ENCODE results near the gene CDH20.
"Not testable (repeated sequence)": the region's sequence is repeated elsewhere in the genome, so short reads cannot be mapped to it uniquely, and the experiment has no call there.

CDH20 gene

GRCh38 chr18:61350578-61350977 is 17.3 kb downstream of the CDH20 start:
- DNase-seq: no peak

- DNase-seq: no peak
Measured at GRCh38 chr18:61352059-61352458, 18.8 kb downstream of the CDH20 start.

DNA sequence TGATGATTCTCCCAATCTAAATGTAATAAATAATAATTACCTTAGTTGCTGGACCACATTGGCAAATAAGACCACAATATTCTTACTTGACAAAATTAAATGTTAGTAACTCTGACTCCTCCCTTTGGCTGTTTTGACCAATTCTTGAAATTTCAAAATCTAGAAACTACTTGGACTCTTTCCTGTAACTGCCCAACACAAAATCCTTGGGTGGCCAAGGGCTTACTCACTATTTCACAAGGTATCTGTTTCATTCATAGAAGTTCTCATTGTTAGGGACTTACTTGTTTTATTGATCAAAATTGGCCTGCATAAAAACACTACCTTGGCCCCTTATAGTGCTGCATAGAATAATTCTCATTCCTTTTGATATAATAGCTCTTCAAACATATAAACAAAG is 19.4 kb downstream of the CDH20 start:
- no peak for DNase-seq

- DNase-seq: no peak
Measured at GRCh38 chr18:61360404-61361383, 27.5 kb downstream of the CDH20 start.

GRCh38 chr18:61362511-61362910 is 29.3 kb downstream of the CDH20 start:
- no peak for DNase-seq

GRCh38 chr18:61364953-61365352 is 31.7 kb downstream of the CDH20 start:
- DNase-seq: no peak

DNA sequence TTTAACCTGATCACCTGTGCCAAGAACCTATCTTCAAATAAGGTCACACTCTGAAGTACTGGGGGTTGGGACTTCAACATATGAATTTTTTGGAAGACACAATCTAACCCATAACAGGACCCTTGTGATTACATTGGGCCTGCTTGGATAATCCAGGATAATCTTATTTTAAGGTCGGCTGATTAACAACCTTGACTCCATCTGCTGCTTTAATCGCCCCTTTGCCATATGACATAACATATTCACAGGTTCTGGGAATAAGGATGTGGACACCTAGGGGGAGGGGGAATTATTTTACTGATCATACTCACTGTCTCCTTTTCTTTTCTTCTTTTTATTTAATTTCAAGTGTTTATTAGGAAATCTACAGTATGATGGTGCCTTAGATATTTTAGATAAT is 34.8 kb downstream of the CDH20 start:
- DNase-seq: no peak

DNA sequence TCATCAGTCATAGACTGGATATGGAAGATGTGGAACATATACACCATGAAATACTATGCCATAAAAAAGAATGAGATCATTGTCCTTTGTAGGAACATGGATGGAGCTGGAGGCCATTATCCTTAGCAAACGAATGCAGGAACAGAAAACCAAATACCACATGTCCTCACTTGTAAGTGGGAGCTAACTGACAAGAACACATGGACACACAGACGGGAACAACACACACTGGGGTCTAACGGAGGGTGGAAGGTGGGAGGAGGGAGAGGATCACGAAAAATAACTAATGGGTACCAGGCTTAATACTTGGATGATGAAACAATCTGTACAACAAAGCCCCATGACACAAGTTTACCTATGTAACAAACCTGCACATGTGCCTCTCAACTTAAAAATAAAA is 36.4 kb downstream of the CDH20 start:
- not testable (repeated sequence) for DNase-seq

DNA sequence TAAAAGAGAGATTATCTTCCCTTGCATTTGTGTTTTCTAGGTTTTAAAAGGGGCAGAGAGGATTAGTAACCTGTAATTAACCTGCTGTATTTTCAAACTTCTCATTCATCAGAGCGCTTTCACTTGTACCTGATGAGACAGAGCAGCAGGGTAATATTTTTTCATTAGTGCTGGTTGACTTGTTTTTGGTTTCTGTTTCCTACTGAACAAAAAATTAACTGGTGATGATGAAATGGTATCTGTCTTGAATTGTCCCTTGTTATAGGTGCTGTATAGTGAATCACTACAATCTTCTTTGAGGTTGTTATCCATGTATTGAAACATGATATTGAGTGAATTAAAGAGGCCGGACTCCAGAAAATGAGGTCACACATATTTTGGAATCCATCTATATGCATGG is 37.9 kb downstream of the CDH20 start:
- DNase-seq: no peak

- no peak for DNase-seq
Measured at GRCh38 chr18:61379827-61380226, 46.6 kb downstream of the CDH20 start.

- no peak for DNase-seq
Measured at GRCh38 chr18:61388010-61388409, 54.8 kb downstream of the CDH20 start.

GRCh38 chr18:61394983-61395382 is 61.8 kb downstream of the CDH20 start:
- DNase-seq: no peak

DNA sequence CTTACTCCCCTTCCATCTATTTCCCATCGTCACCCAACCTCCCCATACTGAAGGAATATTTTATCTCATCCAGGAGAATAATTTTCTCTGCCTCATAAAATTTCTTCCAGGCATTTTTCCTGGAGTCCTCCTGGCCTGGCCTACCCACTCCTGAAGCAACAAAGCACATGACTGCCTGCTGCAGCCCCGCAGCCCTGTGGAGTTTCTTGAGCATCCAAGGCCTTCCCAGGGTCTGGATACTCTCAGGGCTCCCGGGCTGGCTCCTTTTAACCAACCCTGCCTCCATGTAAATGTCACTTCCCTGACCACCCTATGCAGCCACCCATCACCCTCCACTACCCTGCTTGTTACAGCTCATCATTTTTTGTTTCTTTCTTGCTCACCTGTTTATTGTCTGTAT is 64.0 kb downstream of the CDH20 start:
- no peak for DNase-seq

- DNase-seq: no peak
Measured at GRCh38 chr18:61398961-61399705, 65.9 kb downstream of the CDH20 start.

GRCh38 chr18:61400016-61400635 is 66.9 kb downstream of the CDH20 start:
- no peak for DNase-seq

- DNase-seq: no peak
Measured at GRCh38 chr18:61400716-61401115, 67.5 kb downstream of the CDH20 start.

GRCh38 chr18:61402726-61403125 is 69.5 kb downstream of the CDH20 start:
- no peak for DNase-seq

DNA sequence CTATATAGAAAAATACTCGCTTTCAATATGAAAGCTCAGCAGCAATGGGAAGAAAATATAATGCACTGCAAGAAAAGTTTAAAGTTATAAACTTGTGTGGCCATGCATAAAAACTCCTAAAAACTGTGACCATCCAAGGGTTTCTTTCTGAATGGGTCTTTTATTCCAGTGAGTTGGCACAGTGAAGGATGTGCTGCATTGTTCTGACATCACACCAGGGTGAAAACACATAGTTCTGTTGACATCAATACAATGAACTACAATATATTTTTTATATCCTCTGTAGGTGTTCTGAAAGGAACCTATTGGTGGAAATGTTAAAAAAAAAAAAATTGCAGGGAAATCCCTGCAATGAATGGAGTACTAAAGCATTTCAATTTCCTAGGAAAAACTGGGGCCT is 80.2 kb downstream of the CDH20 start:
- DNase-seq: no peak

DNA sequence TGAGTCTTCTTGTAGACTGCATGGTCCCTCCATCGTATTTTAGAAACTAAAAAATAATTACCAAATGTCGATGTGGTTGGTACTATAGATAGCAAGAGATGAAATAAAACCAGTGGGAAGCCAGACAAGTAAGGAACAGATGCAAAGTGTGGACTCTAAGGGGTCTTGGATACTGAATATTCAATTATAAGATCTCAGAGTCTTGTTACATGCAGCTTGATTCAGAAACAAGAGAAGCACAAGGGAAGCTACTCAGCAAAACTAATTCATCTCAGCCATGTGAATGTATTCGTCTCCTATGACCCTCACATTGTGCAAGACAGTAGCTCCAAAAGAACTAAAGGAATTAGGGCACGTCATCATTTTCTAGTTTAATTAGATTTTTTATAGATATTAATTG is 80.9 kb downstream of the CDH20 start:
- DNase-seq: no peak

GRCh38 chr18:61419763-61420162 is 86.5 kb downstream of the CDH20 start:
- no peak for DNase-seq

DNA sequence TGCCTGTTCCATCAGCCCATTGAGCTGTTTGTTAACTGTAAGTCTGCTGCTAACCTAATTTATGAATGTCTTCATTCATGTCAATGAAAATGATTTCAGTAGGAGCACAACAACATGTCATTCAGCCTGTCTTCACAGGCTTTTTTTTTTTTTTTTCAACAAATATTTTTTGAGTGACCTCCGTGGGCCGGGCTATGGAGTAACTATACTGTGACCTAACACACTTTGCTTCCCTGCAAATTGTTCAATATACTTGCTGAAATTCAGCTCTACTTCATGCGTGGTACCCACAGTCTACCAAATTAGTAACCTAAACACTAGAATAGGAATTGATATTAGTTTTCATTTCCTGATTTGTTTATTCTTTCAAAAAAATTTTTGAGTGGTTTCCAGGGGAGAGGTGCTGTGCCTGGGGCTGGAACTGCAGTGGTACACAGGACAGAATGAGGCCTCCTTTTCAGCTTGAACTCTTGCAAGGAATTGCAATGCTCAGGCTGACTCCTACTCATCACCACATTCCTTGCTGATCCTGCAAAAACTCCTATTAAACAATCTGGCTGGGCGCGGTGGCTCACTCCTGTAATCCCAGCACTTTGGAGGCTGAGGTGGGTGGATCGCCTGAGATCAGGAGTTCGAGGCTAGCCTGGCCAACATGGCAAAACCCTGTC is 87.1 kb downstream of the CDH20 start:
- no peak for DNase-seq

GRCh38 chr18:61426492-61427053 is 93.3 kb downstream of the CDH20 start:
- no peak for DNase-seq

- DNase-seq: no peak
Measured at GRCh38 chr18:61428266-61428665, 95.0 kb downstream of the CDH20 start.
